MCF 10A (cell line): ENCODE data around the gene INAFM2. TPM values are rescaled to one million over a fixed set of nuclear protein-coding genes. Genes with fewer than 3 reads are reported as not detected.

ENCODE experiments used
- BruUV-seq: library from RNA; stranded (reverse); fragments of 400-500 nt; replicated peaks from 2 replicates; lab custom pipeline; 2021; lab: Mats Ljungman, UMichigan
- CTCF ChIA-PET: fragments of 300-600 bp; sonication (Branson Sonifier 250); formaldehyde crosslinking; extraction: SDS; loops from one replicate; lab custom pipeline; 2021; ENCODE audit warnings: antibody characterized with exemption, inconsistent platforms; lab: Yijun Ruan, JAX
- POLR2A ChIA-PET: fragments of 300-600, 350-650 bp; sonication (Branson Sonifier 250); formaldehyde crosslinking; extraction: SDS; loops from one replicate; lab custom pipeline; 2020; ENCODE audit warnings: antibody characterized with exemption, inconsistent platforms; lab: Yijun Ruan, JAX
- DNase-seq: peaks from one replicate; pipeline ENCODE4 v3.0.0-alpha.2; 2018; ENCODE audit not compliant: unreplicated experiment
- H3K27ac Mint-ChIP-seq: one replicate; pipeline ENCODE4 v1.8.0; 2022; ENCODE audit warnings: mild to moderate bottlenecking, low read depth, mixed read lengths; ENCODE audit not compliant: unreplicated experiment
- H3K27me3 Mint-ChIP-seq: one replicate; pipeline ENCODE4 v1.8.0; 2022; ENCODE audit warnings: mixed read lengths; ENCODE audit not compliant: insufficient read depth, unreplicated experiment
- H3K36me3 Mint-ChIP-seq: one replicate; pipeline ENCODE4 v1.8.0; 2022; ENCODE audit warnings: mild to moderate bottlenecking, moderate library complexity, mixed read lengths; ENCODE audit not compliant: insufficient read depth, unreplicated experiment
- H3K4me1 Mint-ChIP-seq: one replicate; pipeline ENCODE4 v1.8.0; 2022; ENCODE audit warnings: mixed read lengths; ENCODE audit not compliant: insufficient read depth, unreplicated experiment
- H3K4me3 Mint-ChIP-seq: one replicate; pipeline ENCODE4 v1.8.0; 2022; ENCODE audit warnings: mild to moderate bottlenecking, moderate library complexity, mixed read lengths; ENCODE audit not compliant: unreplicated experiment
- H3K9me3 Mint-ChIP-seq: one replicate; pipeline ENCODE4 v1.8.0; 2022; ENCODE audit warnings: mixed read lengths; ENCODE audit not compliant: unreplicated experiment
- CTCF ChIP-seq: fragments of 200-600 bp; IDR thresholded peaks from one replicate; pipeline ENCODE4 v1.8.0; 2022; ENCODE audit warnings: antibody characterized with exemption, mild to moderate bottlenecking; ENCODE audit not compliant: unreplicated experiment
- intact Hi-C: fragments of 100-400 bp; cut with micrococcal nuclease; formaldehyde crosslinking; loops from 2 replicates; pipeline ENCODE4 v1.14.1; 2022
- total RNA-seq: library from RNA; stranded (reverse); gene quantifications from 2 replicates; pipeline ENCODE4 v1.2.3, GENCODE V29; 2022

The INAFM2 gene
- total RNA-seq, 1 experiment from 2014 or later, result 15.7 TPM

DNA sequence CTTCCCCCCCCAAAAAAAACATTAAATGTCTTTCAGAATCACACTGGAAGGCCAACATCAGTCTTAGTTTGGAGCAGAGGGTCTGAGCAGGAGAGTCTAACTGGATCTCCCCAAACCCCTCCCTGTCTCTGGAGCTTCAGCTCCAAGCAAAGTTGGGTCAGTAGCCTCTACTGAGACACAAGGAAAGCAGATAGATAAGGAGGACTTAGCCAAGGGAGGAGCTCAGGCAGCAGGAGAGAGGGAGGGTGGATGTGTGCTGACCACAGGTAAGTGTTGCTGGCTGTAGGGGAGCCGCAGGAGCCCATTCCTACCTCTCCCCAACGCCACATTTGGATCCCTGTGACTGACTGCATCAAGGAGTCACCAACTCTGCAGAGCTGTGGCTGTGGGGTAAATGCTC, 22.7 kb upstream of the INAFM2 start:
- Mint-ChIP-seq H3K27me3 (peaks cover 24% of the 10 kb centered on the region), H3K36me3 (no peaks in the 10 kb centered on the region), H3K27ac (no peak overlapping the region), H3K9me3 (peaks cover 7% of the 10 kb centered on the region), H3K4me3 (no peak overlapping the region), H3K4me1 (no peaks in the 10 kb centered on the region)
- TF ChIP-seq CTCF, result no peak
- no peak for DNase-seq
- ChIA-PET CTCF (interaction anchor here (1.0 to 2.8 kb wide), 2 partner anchors 9 to 26 kb away, joined by 4 to 12 read pairs; no protein-coding TSS in a partner anchor), POLR2A (no interaction called here)
- BruUV-seq, result no TSS peak
- intact Hi-C loops, result no loop called here

DNA sequence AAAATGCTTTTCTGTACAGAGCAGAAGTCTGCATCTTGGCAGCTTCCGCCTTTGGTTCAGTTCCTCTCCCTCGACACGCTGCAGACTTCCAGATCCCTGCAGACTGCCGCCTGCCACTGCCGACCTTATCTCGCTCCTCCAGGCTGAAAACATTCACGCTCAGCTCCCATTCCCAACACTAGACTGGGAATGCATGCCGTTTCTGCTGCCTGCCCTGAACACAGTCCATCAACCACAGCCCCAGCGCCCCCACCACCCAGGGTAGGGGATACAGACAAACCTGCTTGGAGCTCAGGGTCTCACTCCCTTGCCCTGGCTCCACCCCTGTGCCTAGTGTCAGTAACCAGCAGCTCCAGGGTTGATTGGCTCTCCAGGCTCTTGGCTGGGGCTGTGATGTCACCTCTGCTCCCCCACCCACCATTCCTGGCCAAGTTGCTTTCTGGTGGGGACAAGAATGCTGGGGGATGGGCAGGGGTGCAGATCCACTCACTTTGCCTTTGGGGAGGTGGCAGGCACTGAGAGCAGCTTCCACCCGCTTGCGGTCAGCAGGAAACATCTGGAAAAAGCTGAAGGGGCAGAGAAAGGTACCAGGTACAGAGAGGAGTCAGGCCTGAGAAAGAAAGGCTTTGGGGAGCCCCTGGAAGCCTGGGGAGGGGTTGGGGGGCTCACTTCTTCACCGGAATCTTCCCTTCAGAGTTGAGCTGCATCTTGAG, 21.9 kb upstream of the INAFM2 start:
- ChIA-PET POLR2A (interaction anchor here (1.2 to 1.4 kb wide), 2 partner anchors 9 kb away, joined by 3 to 4 read pairs; no protein-coding TSS in a partner anchor), CTCF (interaction anchor here (0.8 to 2.8 kb wide), 3 partner anchors 8 to 27 kb away, joined by 3 to 12 read pairs (median 4); no protein-coding TSS in a partner anchor)
- Mint-ChIP-seq H3K4me3 (no peak overlapping the region), H3K4me1 (no peaks in the 10 kb centered on the region), H3K27me3 (peaks cover 16% of the 10 kb centered on the region), H3K36me3 (no peaks in the 10 kb centered on the region), H3K9me3 (peaks cover 7% of the 10 kb centered on the region), H3K27ac (no peak overlapping the region)
- no peak for TF ChIP-seq CTCF
- intact Hi-C loops, result no loop called here
- BruUV-seq, result no TSS peak
- DNase-seq, result no peak

DNA sequence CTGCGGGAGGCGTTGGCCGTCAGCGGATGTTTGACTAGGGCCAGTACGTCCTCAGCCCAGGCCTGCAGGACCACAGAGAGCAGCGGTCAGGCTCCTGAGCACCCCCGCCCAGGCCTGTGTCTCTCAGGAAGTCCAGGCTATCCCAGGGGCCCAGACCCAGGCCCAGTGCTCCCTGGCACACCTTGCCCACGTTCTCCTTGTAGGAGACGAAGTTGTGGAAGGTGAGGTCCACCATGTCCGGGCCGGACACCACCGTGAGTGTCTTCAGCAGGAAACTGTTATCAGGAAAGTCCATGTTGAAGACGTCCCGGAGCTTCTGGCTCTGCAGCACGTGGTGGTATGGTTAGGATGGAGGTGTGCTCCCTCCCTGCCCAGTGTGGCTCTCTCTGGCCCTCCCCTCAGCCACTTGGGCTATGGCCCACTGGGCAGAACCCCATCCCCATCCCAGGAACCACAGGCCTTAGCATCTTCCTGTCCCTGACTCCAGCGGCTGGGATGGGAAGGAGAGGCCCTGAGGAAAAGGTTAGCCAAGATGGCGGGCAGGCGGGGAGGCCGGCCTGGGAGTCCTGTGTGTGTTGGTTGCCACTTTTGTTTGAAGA, 21.1 kb upstream of the INAFM2 start:
- intact Hi-C loops, result no loop called here
- H3K36me3 Mint-ChIP-seq, result no peaks in the 10 kb centered on the region
- ChIA-PET POLR2A (interaction anchor here (1.1 to 1.5 kb wide), 4 partner anchors 8 to 37 kb away, joined by 3 to 5 read pairs (median 4); no protein-coding TSS in a partner anchor), CTCF (interaction anchor here (1.3 to 2.8 kb wide), 4 partner anchors 12 to 85 kb away, joined by 3 to 12 read pairs (median 6); no protein-coding TSS in a partner anchor)
- H3K27ac Mint-ChIP-seq, result no peak overlapping the region
- no peak for DNase-seq
- BruUV-seq, result no TSS peak
- no peaks in the 10 kb centered on the region for H3K4me1 Mint-ChIP-seq
- no peak for TF ChIP-seq CTCF
- H3K4me3 Mint-ChIP-seq, result no peak overlapping the region
- peaks cover 7% of the 10 kb centered on the region for H3K9me3 Mint-ChIP-seq
- H3K27me3 Mint-ChIP-seq, result peaks cover 13% of the 10 kb centered on the region

DNA sequence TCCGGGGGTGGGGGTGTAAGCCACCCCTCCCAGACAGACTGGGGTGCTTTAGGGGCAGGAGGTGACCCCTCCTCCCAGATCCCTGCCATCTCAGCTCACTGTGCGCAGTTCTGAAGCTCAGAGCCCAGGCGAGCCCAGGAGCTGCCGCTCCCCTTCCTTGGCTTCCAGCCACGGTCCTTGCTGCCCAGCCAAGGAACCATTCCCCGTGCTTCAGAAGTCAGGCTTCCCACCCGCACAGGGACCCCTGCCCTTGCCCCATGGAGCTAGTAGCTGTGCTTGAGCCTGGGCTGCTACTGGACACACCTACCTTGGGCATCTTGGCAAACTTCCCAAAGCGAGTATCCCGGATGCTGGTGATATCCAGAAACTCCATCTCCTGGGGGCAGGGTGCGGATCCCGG, 20.5 kb upstream of the INAFM2 start:
- intact Hi-C loops, result no loop called here
- no peaks in the 10 kb centered on the region for H3K36me3 Mint-ChIP-seq
- CTCF ChIA-PET, result interaction anchor here (1.3 to 2.8 kb wide), 4 partner anchors 12 to 85 kb away, joined by 3 to 12 read pairs (median 6); no protein-coding TSS in a partner anchor
- H3K9me3 Mint-ChIP-seq, result peaks cover 7% of the 10 kb centered on the region
- no peak overlapping the region for H3K4me3 Mint-ChIP-seq
- H3K4me1 Mint-ChIP-seq, result no peaks in the 10 kb centered on the region
- POLR2A ChIA-PET, result interaction anchor here (1.1 to 1.5 kb wide), 3 partner anchors 10 to 37 kb away, joined by 3 to 5 read pairs (median 4); no protein-coding TSS in a partner anchor
- peak; percentile 47 for DNase-seq
- no peak for TF ChIP-seq CTCF
- no TSS peak for BruUV-seq
- peaks cover 13% of the 10 kb centered on the region for H3K27me3 Mint-ChIP-seq
- H3K27ac Mint-ChIP-seq, result no peak overlapping the region
